Ureter (tissue), 1 donor: ENCODE data around the gene ARIH2. TPM values are rescaled to one million over a fixed set of nuclear protein-coding genes. Genes with fewer than 3 reads are reported as not detected.
"Not testable (repeated sequence)": the region's sequence is repeated elsewhere in the genome, so short reads cannot be mapped to it uniquely, and the experiment has no call there.

Experiments used
- DNase-seq: peaks from one replicate; pipeline ENCODE4 v3.0.0-alpha.2; 2020; ENCODE audit warnings: low spot score
- total RNA-seq: library from RNA; stranded (reverse); gene quantifications from one replicate; pipeline ENCODE4 v1.2.4, GENCODE V29; 2023
- donor health status: DM: yes; HTN: yes; CAD: no.

ARIH2 gene
- 123 TPM for total RNA-seq

DNA sequence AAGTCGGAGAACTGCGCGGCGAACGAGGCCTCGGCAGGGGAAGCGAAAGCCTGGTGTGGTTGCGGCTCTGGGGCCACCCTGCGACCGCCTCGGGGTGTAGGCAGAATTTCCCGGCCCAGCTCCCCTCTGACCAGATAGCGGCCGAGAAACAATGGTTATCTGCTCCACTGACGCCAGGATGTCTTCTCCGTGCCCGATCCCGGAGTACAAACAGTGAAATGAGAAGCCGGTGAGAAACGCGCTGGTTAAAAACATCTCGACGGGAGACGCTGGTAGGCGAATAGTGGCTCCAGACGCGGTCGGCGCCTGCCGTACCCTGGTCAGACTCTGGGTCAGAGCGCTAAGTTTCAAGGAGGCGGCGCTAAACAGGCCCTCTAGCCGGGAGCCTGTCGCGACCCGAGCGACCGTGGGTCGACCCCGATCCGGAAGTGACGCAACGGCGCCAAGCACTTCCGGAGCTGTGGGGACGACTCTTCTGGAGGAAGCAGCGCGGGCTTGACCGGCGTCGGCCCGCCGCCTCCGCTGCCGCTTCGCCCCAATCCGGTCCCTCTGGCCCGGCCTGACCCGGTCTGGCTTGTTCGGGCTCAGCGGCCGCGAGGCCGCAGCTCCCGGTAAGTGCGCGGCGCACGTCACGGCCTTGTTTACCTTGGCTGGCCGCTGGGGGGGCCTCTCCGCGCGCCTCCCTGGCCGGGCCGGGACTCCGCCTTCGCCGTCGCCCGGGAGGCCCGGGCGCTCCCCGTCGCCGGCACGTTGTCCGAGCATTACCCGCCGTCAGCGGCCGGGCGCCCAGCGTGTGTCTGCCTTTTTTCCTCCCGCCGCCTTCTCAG lies at the start of gene ARIH2:
ARIH2 (plus strand) TSS at position 455 of the 827 bp plus-strand sequence. CDS start 8,717 bp downstream, outside the sequence.
- peak; percentile 93 for DNase-seq

DNA sequence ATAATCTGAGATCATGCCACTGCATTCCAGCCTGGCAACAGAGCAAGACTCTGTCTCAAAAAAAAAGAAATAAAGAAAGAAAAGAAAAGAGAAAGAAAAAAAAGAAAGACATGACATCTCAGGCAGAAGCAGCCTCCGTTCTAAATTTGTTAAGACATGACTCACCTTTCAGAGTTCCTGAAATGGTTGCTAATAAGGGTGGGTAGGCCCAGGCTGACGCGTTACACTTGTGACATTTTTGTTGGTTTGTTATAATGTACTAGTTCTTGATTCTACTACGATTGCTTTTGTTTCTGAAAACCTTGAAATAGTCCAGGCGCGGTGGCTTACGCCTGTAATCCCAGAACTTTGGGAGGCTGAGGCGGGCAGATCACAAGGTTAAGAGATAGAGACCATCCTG lies 41.0 kb upstream of the ARIH2 start:
- no peak for DNase-seq

GRCh38 chr3:48879307-48879993 lies 39.2 kb upstream of the ARIH2 start:
- no peak for DNase-seq

DNA sequence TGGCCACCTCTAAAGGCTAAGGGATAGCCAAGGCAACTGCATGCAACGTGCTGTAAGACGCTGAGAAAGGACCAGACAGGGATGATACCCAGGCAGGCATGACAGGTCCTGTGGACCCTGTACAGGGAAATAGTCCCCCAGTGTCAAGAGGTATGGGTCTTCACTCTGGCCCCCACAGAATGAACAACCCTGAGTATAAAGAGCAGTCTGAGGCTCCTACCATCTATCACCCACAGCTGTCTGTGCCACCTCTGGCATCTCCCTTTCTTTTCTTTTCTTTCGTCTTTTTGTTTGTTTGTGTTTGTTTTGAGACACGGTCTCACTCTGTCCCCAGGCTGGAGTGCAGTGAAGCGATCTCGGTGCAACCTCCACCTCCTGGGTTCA lies 38.7 kb upstream of the ARIH2 start:
- no peak for DNase-seq

DNA sequence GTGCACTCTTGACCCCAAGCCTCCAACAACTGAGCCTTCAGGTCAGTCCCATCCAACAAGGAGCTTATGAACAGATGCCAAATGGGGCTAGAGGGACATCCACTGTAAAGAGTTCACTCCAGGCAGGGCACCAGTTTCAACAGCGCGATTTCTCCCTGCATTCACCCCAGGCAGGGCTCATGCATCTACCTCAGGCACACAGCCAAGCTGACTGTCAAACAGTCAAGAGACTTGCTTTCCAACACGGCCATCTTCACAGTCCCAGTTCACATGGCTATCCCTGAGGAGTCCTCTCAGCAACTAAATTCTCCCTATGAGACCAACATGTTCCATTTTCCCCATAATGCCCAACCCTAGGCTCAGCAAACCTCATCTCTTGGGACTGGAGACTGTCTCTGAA lies 37.6 kb upstream of the ARIH2 start:
- no peak for DNase-seq

- DNase-seq, result no peak
Measured at GRCh38 chr3:48881652-48882114, 37.0 kb upstream of the ARIH2 start.

- DNase-seq, result no peak
Measured at GRCh38 chr3:48885753-48886152, 32.9 kb upstream of the ARIH2 start.

DNA sequence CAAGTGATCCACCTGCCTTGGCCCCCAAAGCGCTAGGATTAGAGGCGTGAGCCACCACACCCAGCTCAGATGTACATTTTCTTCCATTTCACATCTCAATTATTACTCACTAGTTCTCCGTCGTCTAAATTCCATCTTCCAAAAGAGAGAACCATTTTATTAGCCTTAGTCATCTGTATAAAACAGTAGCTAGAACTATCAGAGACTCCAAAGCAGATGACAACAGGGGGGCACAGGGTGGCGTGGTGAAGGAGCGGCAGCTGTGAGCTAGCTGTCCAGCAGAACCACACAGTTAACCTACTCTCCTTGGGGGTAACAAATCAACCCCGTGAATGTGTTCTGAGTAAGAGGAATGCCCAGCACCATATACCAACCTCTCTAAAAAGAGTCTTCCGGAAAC lies 27.0 kb upstream of the ARIH2 start:
- DNase-seq, result no peak

DNA sequence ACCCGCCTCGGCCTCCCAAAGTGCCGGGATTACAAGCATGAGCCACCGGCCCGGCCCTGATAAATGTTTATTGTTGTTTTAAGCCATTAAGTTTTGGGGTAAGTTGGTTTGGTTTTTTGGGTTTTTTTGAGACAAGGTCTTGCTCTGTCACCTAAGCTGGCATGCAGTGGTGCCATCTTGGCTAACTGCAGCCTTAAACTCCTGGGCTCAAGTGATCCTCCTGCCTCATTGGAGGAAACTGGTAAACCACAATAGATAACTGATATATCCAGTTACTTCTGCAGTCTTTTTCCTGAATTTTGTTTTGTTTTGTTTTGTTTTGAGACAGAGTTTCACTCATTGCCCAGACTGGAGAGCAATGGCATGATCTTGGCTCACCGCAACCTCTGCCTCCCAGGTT lies 24.1 kb upstream of the ARIH2 start:
- DNase-seq, result no peak

DNA sequence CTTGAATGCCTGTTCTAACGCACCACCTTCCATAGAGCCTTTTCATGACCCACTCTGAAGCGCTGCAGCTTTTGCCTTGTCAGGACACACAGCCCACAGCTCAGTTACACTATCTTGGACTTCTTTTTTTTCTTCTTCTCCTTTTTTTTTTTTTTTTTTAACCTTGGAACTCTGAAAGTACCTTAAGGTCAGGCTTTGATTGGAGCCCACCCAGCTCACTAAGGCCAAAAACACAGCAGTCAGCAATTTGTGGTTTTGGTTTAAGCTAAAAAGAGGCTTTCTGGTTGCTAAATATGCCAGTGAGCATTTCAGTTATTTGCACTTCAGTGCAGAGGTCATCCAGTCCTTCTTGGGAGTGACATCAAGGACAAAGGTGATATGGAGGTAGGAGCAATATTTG lies 21.7 kb upstream of the ARIH2 start:
- DNase-seq, result no peak

DNA sequence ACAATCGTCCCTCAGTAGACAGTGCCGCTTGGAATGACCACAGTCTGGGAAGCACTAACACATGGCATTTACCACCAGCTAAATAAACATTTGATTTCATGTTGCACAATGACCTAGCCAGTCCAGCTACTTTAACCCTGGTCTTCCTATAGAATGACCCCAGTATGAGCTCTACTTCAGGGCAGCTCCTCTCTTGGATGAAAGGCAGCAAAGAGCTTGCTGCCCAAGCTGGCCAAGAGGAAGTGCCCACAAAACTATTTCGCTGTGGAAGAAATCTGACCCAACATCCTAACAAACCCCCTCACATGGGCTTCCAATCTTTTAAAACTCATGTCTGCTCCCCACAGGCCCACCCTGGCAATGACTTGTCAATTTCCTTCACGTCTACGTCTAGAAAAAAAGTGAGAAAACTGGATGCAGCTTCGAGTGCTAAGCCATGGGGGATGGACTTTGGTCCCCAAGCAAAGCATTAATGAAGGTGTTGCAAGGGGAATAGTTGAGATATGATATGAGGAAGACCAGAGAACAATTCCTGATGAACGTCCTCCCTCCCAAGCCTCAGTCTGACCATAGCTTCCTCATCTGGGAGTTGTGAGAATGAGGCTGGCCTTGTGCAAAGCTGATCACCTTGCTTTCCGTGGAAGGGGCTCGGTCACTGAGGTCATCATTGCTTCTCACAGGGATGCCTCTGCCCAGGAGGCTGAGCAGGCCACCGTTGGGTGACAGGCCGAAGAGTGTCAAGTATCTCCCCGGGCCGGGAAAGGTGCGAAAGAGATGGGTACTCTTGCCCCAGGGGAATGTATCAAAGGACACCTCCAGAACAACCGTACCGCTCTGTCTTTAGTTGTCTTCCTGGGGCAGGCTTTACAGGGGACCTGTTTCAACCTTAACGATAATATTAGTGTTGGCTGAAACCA lies 20.9 kb upstream of the ARIH2 start:
- DNase-seq, result no peak

DNA sequence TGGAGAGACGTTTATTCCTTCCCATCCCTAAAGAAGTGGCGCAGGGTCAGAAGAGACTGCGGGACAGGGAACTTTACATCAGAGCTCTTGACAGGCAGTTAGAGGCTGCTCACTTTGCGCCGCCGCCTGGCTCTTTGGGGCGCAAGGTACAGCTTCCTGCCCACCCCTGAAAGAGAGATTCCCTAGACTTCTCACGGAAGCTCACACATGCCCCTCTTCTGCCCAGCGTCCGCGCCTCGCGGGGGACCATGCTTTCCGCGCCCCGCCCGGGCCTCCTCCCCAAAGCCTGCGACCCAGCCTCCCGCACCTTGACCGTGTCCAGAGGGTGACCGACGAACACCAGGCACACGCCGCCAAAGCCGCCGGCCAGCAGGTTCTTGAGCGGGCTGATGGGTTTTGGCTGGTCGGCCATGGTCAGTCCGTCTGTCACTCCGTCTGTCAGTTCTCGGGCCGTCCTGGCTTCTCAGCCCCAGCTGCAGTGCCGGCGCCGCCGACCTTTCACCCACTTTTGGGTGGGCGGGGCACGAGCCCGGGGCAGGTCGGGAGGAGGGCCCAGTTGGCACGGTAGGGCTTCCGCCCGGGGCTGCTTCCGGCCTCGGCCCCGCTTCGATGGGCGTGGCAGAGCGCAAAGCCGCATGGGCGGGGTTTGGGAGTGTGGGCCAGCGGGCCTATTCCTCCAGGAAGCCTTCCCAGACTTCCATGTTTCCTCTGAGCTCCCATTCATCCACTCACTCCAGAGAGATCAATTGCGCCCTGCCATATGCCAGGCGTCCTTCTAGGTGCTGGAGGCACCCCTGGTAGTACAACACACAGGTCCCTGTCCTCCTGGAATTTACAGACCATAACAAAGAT lies 20.0 kb upstream of the ARIH2 start, which contains the start of gene SLC25A20:
SLC25A20 (minus strand) TSS at position 500 of the 852 bp plus-strand sequence; CDS start at position 412, 88 bp downstream.
- DNase-seq, result peak; percentile 93

GRCh38 chr3:48899273-48899672 lies 19.4 kb upstream of the ARIH2 start:
- DNase-seq, result no peak

GRCh38 chr3:48907026-48907425 lies 11.6 kb upstream of the ARIH2 start:
- DNase-seq, result not testable (repeated sequence)

DNA sequence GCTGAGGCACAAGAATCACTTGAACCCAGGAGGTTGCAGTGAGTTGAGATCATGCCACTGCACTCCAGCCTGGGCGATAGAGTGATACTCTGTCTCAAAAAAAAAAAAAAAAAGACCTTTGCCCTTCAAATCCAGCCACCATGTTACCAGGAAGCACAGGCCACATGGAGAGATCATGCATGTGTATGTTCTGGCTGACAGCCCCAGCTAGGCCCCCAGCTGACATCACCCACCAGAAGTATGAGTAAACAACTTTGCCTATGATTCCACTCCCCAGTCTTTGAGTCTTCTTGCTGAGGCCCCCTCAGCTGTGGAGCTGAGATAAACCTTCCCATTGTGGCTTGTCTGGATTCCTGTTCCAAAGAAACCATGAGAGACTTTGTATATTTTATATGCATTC lies 3.3 kb upstream of the ARIH2 start:
- DNase-seq, result no peak

DNA sequence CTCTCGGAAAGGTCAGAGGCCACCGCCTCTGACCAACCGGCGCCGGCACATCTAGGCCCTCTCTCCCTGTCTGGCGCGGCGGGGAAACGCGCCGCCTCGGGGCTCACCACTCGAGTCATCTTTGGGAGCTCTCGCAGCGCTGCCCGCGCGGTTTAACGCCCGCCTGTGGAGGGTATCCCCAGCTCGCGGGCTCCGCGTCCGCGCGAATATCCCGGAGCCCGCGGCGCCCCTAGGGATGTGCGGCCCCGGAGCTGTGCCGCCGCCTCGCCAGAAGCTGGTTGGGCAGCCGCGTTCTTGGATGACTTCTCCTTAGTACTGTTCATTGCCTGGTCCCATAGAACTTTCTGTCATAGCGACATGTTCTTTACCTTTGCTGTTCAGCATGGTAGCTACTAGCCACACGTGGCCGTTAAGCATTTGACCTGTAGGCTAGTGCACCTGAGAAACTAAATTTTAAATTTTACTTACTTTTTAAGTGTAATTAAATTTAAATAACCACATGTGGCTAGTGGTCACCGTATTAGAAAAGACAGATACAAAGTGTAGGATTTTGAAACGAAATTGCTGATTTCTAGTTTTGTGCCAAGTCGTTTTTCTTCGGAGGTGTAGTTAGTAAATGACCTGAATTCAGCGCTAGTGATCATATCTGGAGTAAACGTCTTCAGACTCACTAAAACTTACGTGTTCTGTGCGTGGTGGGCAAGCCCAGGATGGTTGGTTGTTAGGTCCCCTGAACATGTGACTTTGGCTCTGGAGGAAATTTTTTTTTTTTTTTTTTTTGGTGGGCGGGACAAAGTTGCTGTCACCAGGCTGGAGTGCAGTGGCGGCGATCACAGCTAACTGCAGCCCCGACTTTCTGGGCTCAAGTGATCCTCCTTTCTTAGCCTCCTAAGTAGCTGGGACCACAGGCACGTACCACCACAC lies 835 bp downstream of the ARIH2 start:
- no peak for DNase-seq

DNA sequence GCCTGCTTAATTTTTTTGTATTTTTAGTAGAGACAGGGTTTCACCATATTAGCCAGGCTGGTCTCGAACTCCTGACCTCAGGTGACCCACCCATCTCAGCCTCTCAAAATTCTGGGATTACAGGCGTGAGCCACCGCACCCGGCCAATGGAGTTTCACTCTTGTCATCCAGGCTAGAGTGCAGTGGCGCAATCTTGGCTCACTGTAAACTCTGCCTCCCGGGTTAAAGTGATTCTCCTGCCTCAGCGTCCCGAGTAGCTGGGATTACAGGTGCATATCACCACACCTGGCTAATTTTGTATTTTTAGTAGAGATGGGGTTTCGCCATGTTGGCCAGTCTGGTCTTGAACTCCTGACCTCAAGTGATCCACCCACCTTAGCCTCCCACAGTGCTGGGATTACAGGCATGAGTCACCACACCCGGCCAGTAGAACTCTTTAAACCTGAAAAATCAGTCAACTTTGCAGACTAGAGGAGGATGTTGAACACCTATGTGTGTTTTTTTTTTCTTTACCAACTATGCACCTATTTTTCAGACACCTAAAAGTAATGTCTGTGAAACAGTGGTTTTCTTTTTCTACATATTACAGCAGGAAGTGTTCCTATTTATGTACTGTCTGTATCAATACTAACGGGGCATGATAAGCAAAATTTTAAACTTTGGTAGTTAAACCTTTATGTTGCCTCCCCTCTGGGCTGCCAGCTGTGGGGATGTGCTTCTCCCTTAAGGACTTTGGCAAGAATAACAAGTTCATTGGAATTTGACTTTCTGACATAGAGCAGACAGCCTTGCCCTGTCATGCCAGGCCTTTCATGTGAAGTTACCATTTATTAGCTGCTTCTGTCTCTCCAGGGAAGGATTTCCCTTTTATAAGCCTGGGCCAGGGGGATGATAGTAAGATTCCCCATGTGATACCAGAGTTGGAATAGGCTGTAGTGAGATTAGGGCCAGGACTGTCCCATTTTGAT lies 8.1 kb downstream of the ARIH2 start:
- DNase-seq, result no peak

DNA sequence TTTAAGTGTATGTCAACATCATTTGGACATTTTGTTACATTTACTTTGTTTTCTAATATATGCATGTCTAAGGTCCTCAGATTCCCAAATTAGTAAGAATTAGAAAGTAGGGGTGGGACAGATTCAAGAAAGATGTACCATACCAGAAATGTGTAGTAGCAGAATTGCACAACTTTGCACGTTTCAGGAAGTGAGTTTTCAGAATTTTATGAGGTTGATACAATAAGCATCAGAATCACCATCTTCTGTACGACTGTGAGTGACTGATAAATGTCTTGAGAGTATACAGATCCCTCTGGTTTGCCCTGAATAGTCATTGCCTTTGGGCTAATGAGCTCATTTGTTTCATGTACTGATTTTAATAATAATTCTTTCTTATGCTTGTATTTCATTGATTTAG lies 9.3 kb downstream of the ARIH2 start:
- no peak for DNase-seq

DNA sequence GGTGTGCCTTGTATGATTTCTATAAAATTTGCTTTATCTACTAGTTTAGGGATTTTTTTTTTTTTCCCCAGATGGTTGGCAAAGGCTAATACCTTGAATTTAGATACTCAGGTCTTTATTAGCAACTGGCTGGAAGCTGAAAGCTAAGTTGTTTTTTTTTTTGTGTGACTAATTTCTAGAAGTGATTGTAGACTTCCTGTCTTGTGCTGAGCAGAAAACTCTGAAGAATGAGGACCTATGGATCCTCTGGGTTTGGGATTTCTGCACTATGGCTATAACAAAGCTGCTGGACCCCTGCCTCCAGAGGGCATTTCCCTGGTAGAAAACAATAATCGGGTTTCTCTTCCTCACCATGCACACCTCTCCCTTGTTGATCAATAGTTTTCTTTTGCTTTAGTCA lies 10.0 kb downstream of the ARIH2 start:
- DNase-seq, result no peak
